H1 (cell line): ENCODE measurements around the gene SPPL2B. TPM values are rescaled to one million over a fixed set of nuclear protein-coding genes. Genes with fewer than 3 reads are reported as not detected.
A peak's percentile ranks its signal among the peaks of the same experiment; 100 is the strongest.

Experiments
- CTCF ChIA-PET: fragments of 300-600 bp; sonication (Branson Sonifier 250); formaldehyde crosslinking; loops from one replicate; lab custom pipeline; 2021; ENCODE audit not compliant: partially characterized antibody; lab: Charles Lee
- POLR2A ChIA-PET: fragments of 300-600 bp; sonication (Branson Sonifier 250); formaldehyde crosslinking; loops from one replicate; lab custom pipeline; 2021; ENCODE audit warnings: inconsistent platforms; ENCODE audit not compliant: partially characterized antibody; lab: Charles Lee
- DNase-seq, 2 experiments: peaks; one replicate each; pipeline versions ENCODE4 v3.0.0 to v3.0.0-alpha.2; 2010 to 2022; ENCODE audit warnings: low spot score in 2 of 2, low read depth in 1 of 2, mixed read lengths in 1 of 2
- FAIRE-seq: peaks from 2 replicates; lab custom pipeline; 2011; peaks lifted over from hg19 to GRCh38; lab: Jason Lieb, UNC
- H2AFZ ChIP-seq: 2 replicates; pipeline ENCODE4 v1.8.1; 2012; ENCODE audit warnings: low read length, inconsistent platforms
- H2AK5ac ChIP-seq: 2 replicates; pipeline ENCODE4 v1.6.1; 2013; ENCODE audit warnings: low read depth, low read length
- H2BK120ac ChIP-seq: replicated peaks from 2 replicates; pipeline ENCODE3; 2013; ENCODE audit warnings: low read depth, low read length, inconsistent platforms
- H2BK12ac ChIP-seq: 2 replicates; pipeline ENCODE4 v1.6.1; 2013; ENCODE audit warnings: low read depth, low read length
- H2BK15ac ChIP-seq: 2 replicates; pipeline ENCODE4 v1.6.1; 2013; ENCODE audit warnings: low read length
- H2BK20ac ChIP-seq: 2 replicates; pipeline ENCODE4 v1.6.1; 2013; ENCODE audit warnings: low read length
- H2BK5ac ChIP-seq: 2 replicates; pipeline ENCODE4 v1.6.1; 2013; ENCODE audit warnings: low read depth, low read length
- H3K14ac ChIP-seq: 2 replicates; pipeline ENCODE4 v1.6.1; 2013; ENCODE audit warnings: inconsistent platforms; ENCODE audit not compliant: insufficient read length
- H3K18ac ChIP-seq: 2 replicates; pipeline ENCODE4 v1.6.1; 2013; ENCODE audit warnings: low read length; ENCODE audit errors: extremely low read depth
- H3K23ac ChIP-seq: 2 replicates; pipeline ENCODE4 v1.6.1; 2013; ENCODE audit warnings: inconsistent platforms; ENCODE audit not compliant: insufficient read length
- H3K23me2 ChIP-seq: 2 replicates; pipeline ENCODE4 v1.6.1; 2013; ENCODE audit warnings: low read depth, low read length
- H3K27ac ChIP-seq: 2 replicates; pipeline ENCODE4 v1.6.1; 2011; ENCODE audit warnings: low read depth, low read length, inconsistent platforms
- H3K27me3 ChIP-seq, 4 experiments: replicated peaks in 1 of 4; 1 replicate in 1 of 4; 2 replicates in 3 of 4; pipeline versions ENCODE4 v1.6.1 to v1.8.1; 2011 to 2013; ENCODE audit warnings: low read length in 3 of 4, mild to moderate bottlenecking in 3 of 4, inconsistent platforms in 2 of 4, mixed read lengths in 2 of 4, moderate library complexity in 1 of 4; ENCODE audit not compliant: control insufficient read depth in 3 of 4, insufficient read depth in 3 of 4; ENCODE audit errors: extremely low read depth in 1 of 4
- H3K36me3 ChIP-seq, 4 experiments: 2 replicates each; pipeline versions ENCODE4 v1.6.1 to v1.8.1; 2011 to 2013; ENCODE audit warnings: mild to moderate bottlenecking in 4 of 4, low read length in 3 of 4, moderate library complexity in 2 of 4, control low read depth in 1 of 4, inconsistent platforms in 1 of 4; ENCODE audit not compliant: insufficient read depth in 4 of 4, control insufficient read depth in 2 of 4
- H3K4ac ChIP-seq: replicated peaks from 2 replicates; pipeline ENCODE3; 2013; ENCODE audit warnings: low read length, low read depth, mixed read lengths, inconsistent platforms; ENCODE audit not compliant: insufficient read length
- H3K4me1 ChIP-seq, 4 experiments: replicated peaks in 1 of 4; 1 replicate in 1 of 4; 2 replicates in 3 of 4; pipeline versions ENCODE4 v1.6.1 to v1.8.1; 2011 to 2013; ENCODE audit warnings: low read length in 3 of 4, inconsistent platforms in 2 of 4, mixed read lengths in 1 of 4; ENCODE audit not compliant: insufficient read depth in 4 of 4, control insufficient read depth in 3 of 4
- H3K4me2 ChIP-seq, 2 experiments: 2 replicates each; pipeline versions ENCODE4 v1.6.1 to v1.8.1; 2011 to 2013; ENCODE audit warnings: low read depth in 2 of 2, low read length in 2 of 2, control low read depth in 1 of 2, inconsistent platforms in 1 of 2, mild to moderate bottlenecking in 1 of 2; ENCODE audit not compliant: insufficient read depth in 1 of 2
- H3K4me3 ChIP-seq, 4 experiments: fragments of 200-600, 300-600 bp in 1 of 4; sonication (generic), shearing (Covaris generic), sonication (Bioruptor Twin) in 1 of 4; 2 replicates each; pipeline versions ENCODE4 v1.5.1 to v1.8.1; 2011 to 2016; ENCODE audit warnings: low read length in 4 of 4, low read depth in 3 of 4, control low read depth in 2 of 4, inconsistent platforms in 2 of 4, mild to moderate bottlenecking in 2 of 4, mixed read lengths in 1 of 4, moderate library complexity in 1 of 4; ENCODE audit not compliant: insufficient read depth in 2 of 4; ENCODE audit errors: extremely low read depth in 1 of 4
- H3K56ac ChIP-seq: replicated peaks from 2 replicates; pipeline ENCODE3; 2013; ENCODE audit warnings: low read depth, mild to moderate bottlenecking, mixed read lengths, low read length, inconsistent platforms; ENCODE audit not compliant: insufficient read length
- H3K79me1 ChIP-seq: 2 replicates; pipeline ENCODE4 v1.6.1; 2013; ENCODE audit warnings: low read depth, low read length, control low read depth
- H3K79me2 ChIP-seq, 2 experiments: 2 replicates each; pipeline versions ENCODE4 v1.6.1 to v1.8.1; 2012 to 2013; ENCODE audit warnings: low read length in 2 of 2, mild to moderate bottlenecking in 2 of 2, inconsistent platforms in 1 of 2; ENCODE audit not compliant: insufficient read depth in 2 of 2, control insufficient read depth in 1 of 2
- H3K9ac ChIP-seq, 4 experiments: replicated peaks in 1 of 4; 1 replicate in 1 of 4; 2 replicates in 3 of 4; pipeline versions ENCODE4 v1.6.1 to v1.8.1; 2011 to 2013; ENCODE audit warnings: low read depth in 3 of 4, low read length in 3 of 4, control low read depth in 2 of 4, mild to moderate bottlenecking in 2 of 4, moderate library complexity in 2 of 4, inconsistent platforms in 1 of 4; ENCODE audit errors: extremely low read depth in 1 of 4
- H3K9me3 ChIP-seq, 2 experiments: 2 replicates each; pipeline versions ENCODE4 v1.6.1 to v1.8.1; 2012 to 2013; ENCODE audit warnings: mild to moderate bottlenecking in 2 of 2, moderate library complexity in 2 of 2, control low read depth in 1 of 2, inconsistent platforms in 1 of 2, low read depth in 1 of 2, low read length in 1 of 2, mixed read lengths in 1 of 2; ENCODE audit not compliant: insufficient read depth in 2 of 2
- H4K20me1 ChIP-seq, 2 experiments: replicated peaks in 1 of 2; 2 replicates each; pipeline versions ENCODE3 to v1.8.1; 2011 to 2013; ENCODE audit warnings: inconsistent platforms in 2 of 2, low read length in 2 of 2, mild to moderate bottlenecking in 1 of 2; ENCODE audit not compliant: insufficient read depth in 2 of 2, control insufficient read depth in 1 of 2
- H4K5ac ChIP-seq: 2 replicates; pipeline ENCODE4 v1.6.1; 2013; ENCODE audit warnings: low read length, low read depth, mixed read lengths, inconsistent platforms; ENCODE audit not compliant: insufficient read length
- H4K8ac ChIP-seq: 2 replicates; pipeline ENCODE4 v1.8.0; 2013; ENCODE audit warnings: mild to moderate bottlenecking, moderate library complexity, low read length, inconsistent platforms; ENCODE audit not compliant: insufficient read depth; ENCODE audit errors: extremely low read depth
- H4K91ac ChIP-seq: replicated peaks from 2 replicates; pipeline ENCODE3; 2013; ENCODE audit warnings: low read length, mixed read lengths, inconsistent platforms; ENCODE audit not compliant: insufficient read length
- CBX5 ChIP-seq: fragments of 300-800, 300-1000 bp; sonication (generic); IDR thresholded peaks from 2 replicates; pipeline ENCODE4 v1.7.1; 2016; ENCODE audit warnings: antibody characterized with exemption, low read length, low read depth
- HDAC2 ChIP-seq, 2 experiments: fragments of 300-600 bp in 1 of 2; sonication (generic) in 1 of 2; IDR thresholded peaks; 2 replicates each; pipeline ENCODE4 v1.6.1; 2011 to 2012; ENCODE audit warnings: low read depth in 2 of 2, low read length in 2 of 2, mild to moderate bottlenecking in 2 of 2, moderate library complexity in 2 of 2, borderline replicate concordance in 1 of 2, inconsistent platforms in 1 of 2
- POLR2AphosphoS5 ChIP-seq: IDR thresholded peaks from 2 replicates; pipeline ENCODE4 v1.6.1; 2011; ENCODE audit warnings: low read depth, low read length
- SAP30 ChIP-seq: fragments of 300-600 bp; sonication (generic); IDR thresholded peaks from 2 replicates; pipeline ENCODE4 v1.7.1; 2012; ENCODE audit warnings: low read length, moderate library complexity, mild to moderate bottlenecking, inconsistent platforms; ENCODE audit not compliant: insufficient read depth, insufficient replicate concordance
- SP1 ChIP-seq: IDR thresholded peaks from 2 replicates; pipeline ENCODE4 v1.6.1; 2011; ENCODE audit warnings: low read depth, low read length
- TAF1 ChIP-seq: IDR thresholded peaks from 2 replicates; pipeline ENCODE4 v1.6.1; 2011; ENCODE audit warnings: mild to moderate bottlenecking, low read depth, low read length
- YY1 ChIP-seq: IDR thresholded peaks from 2 replicates; pipeline ENCODE4 v1.6.1; 2011; ENCODE audit warnings: low read depth, mild to moderate bottlenecking, low read length
- WGBS, 2 experiments: shearing (Covaris generic) in 1 of 2; methylation state at CpG; one replicate each; pipeline versions ENCODE4 v1.1.6 to v1.1.7; 2013 to 2015; ENCODE audit warnings: low lambda C conversion rate in 2 of 2, mixed read lengths in 2 of 2, inconsistent platforms in 1 of 2, low coverage in 1 of 2, missing lambda C conversion rate in 1 of 2; ENCODE audit not compliant: insufficient replicate concordance in 2 of 2, insufficient coverage in 1 of 2, insufficient read length in 1 of 2; ENCODE audit errors: extremely low coverage in 1 of 2, missing lambda C conversion rate in 1 of 2; 5-methylcytosine and 5-hydroxymethylcytosine counted together
- polyA plus RNA-seq, 7 experiments: library from polyadenylated mRNA; depleted of rRNA in 3 of 7; stranded (reverse) in 5 of 7; unstranded in 2 of 7; fragments of >200 nt in 5 of 7; fragments of 200-250 nt in 2 of 7; gene quantifications; 1 replicate in 5 of 7; 2 replicates in 1 of 7; 4 replicates in 1 of 7; pipeline versions ENCODE4 v1.2.1 to v1.2.3, GENCODE V29; 2011 to 2013; ENCODE audit warnings: missing spikeins in 2 of 7, mixed read lengths in 2 of 7
- total RNA-seq: library from RNA; stranded (reverse); fragmentation: NEBNext Ultra II Directional; extraction: Animal tissue kit (Norgen Biotek cat#: 25700); gene quantifications from 2 replicates; pipeline ENCODE4 v1.2.1, GENCODE V29; 2021

Gene SPPL2B
- total and polyA plus RNA-seq, 2 of the 8 experiments (the other 6 are each of a cell fraction or from before 2014, with no cell fraction given) = 34.8 to 55.7 TPM

GRCh38 chr19:2327773-2328400 lies 597 bp upstream of the SPPL2B start:
- peaks cover 0 to 15% of the 10 kb centered on the region in 2 experiments for H4K20me1 ChIP-seq
- WGBS, 2 experiments = 3% methylated on average over 18 of the region's 18 CpGs; no CpG with 5 or more reads in 1 of the 2 experiments

More at GRCh38 chr19:2327773-2328400, 597 bp upstream of the SPPL2B start:
- no peak overlapping the region for H3K23ac ChIP-seq
- no peak overlapping the region for H2BK20ac ChIP-seq
- H3K4me2 ChIP-seq = peak overlapping the region; percentile 86 to 95
- peaks cover 11% of the 10 kb centered on the region; the same call in 1 of the 2 replicates for H3K23me2 ChIP-seq
- peaks cover 5 to 52% of the 10 kb centered on the region in 2 experiments; a peak in 3 of 4 replicates for H3K79me2 ChIP-seq
- H4K5ac ChIP-seq = peak overlapping the region; percentile 89
- peak overlapping the region; percentile 39; the same call in 1 of the 2 replicates for H2AK5ac ChIP-seq
- peak overlapping the region; percentile 88; the same call in 1 of the 2 replicates for H4K8ac ChIP-seq
- H3K27ac ChIP-seq = no peak overlapping the region; the same call in 1 of the 2 replicates
- H3K4ac ChIP-seq = no peak overlapping the region
- H2BK15ac ChIP-seq = no peak overlapping the region
- no peaks in the 10 kb centered on the region for H3K9me3 ChIP-seq
- FAIRE-seq (peak; percentile 82), DNase-seq (peak in 1 of 2 experiments; percentile 57)
- no peak overlapping the region for H2BK120ac ChIP-seq
- peak overlapping the region; percentile 88 for H4K91ac ChIP-seq
- H3K4me1 ChIP-seq = peaks cover 0 to 33% (median 15%) of the 10 kb centered on the region in 4 experiments; a peak in 6 of 7 replicates
- peak overlapping the region; percentile 73 for H3K56ac ChIP-seq
- peak overlapping the region; percentile 83 for H2BK5ac ChIP-seq
- H3K9ac ChIP-seq = peak overlapping the region in 3 of 4 experiments; percentile 72 to 93 (median 74); a peak in 6 of 7 replicates
- H3K18ac ChIP-seq = peak overlapping the region; percentile 96
- H3K4me3 ChIP-seq = peak overlapping the region; percentile 85 to 98 (median 91)
- POLR2A ChIA-PET = interaction anchor here (0.7 to 3.0 kb wide), 16 partner anchors 9 to 100 kb away, joined by 3 to 11 read pairs (median 4); partner anchors contain the start of gene AMH
- H3K27me3 ChIP-seq = no peaks in the 10 kb centered on the region
- CTCF ChIA-PET = interaction anchor here (1.1 to 4.2 kb wide), 6 partner anchors 10 to 173 kb away, joined by 3 to 25 read pairs (median 4); no protein-coding TSS in a partner anchor
- H3K36me3 ChIP-seq = peaks cover 0 to 11% (median 6%) of the 10 kb centered on the region in 4 experiments; a peak in 6 of 8 replicates
- peaks cover 19% of the 10 kb centered on the region for H3K79me1 ChIP-seq
- H3K14ac ChIP-seq = no peak overlapping the region
- H2BK12ac ChIP-seq = no peak overlapping the region
- H2AFZ ChIP-seq = no peak overlapping the region
- TF ChIP-seq SP1 (0 out of 2 replicates have a peak, but pooled peaks have one; percentile 7), SAP30 (peak; percentile 21), TAF1 (peak; percentile 39), POLR2AphosphoS5 (peak; percentile 50; the same call in 1 of the 2 replicates), HDAC2 (IDR thresholded peaks at IDR 0.05; ENCODE audit: borderline replicate concordance in 1 of 2, low read depth in 2 of 2, low read length in 2 of 2) (no peak), CBX5 (no peak), YY1 (0 out of 2 replicates have a peak, but pooled peaks have one; percentile 10)
